Right lobe of liver (tissue), 6 donors: Measurements from ENCODE around the gene ELN. TPM values are rescaled to one million over a fixed set of nuclear protein-coding genes. Genes with fewer than 3 reads are reported as not detected.

ENCODE experiments used
- ATAC-seq, 4 donors: fragments of 200-7000 bp; cut with Tn5 transposase; one replicate each; pipeline ENCODE4 v1.9.1; 2020; ENCODE audit warnings: mild to moderate bottlenecking in 4 of 4, moderate library complexity in 4 of 4
- DNase-seq, 3 donors: peaks; one replicate each; pipeline ENCODE4 v3.0.0-alpha.2; 2020
- H3K27ac ChIP-seq, 3 donors: fragments of 200-600 bp; one replicate each; pipeline ENCODE4 v1.8.0; 2022
- H3K27me3 ChIP-seq, 2 donors: fragments of 200-600 bp; one replicate each; pipeline ENCODE4 v1.8.0; 2022
- H3K36me3 ChIP-seq, 4 donors: fragments of 200-600 bp; sonication (generic) in 1 of 4; one replicate each; pipeline versions ENCODE4 v1.5.1 to v1.8.0; 2017 to 2022; ENCODE audit warnings: control low read depth in 1 of 4
- H3K4me1 ChIP-seq, 4 donors: fragments of 200-600 bp; sonication (generic) in 1 of 4; one replicate each; pipeline versions ENCODE4 v1.5.1 to v1.8.0; 2017 to 2022; ENCODE audit warnings: control low read depth in 1 of 4
- H3K4me3 ChIP-seq, 3 donors: fragments of 200-600 bp; one replicate each; pipeline ENCODE4 v1.8.0; 2022
- H3K9me3 ChIP-seq, 4 donors: fragments of 200-600 bp; sonication (generic) in 1 of 4; one replicate each; pipeline versions ENCODE4 v1.5.1 to v1.8.0; 2017 to 2022; ENCODE audit warnings: control low read depth in 1 of 4
- POLR2A ChIP-seq: fragments of 450-650 bp; IDR thresholded peaks from one replicate; pipeline ENCODE4 v1.6.1; 2017; ENCODE audit warnings: antibody characterized with exemption, mild to moderate bottlenecking
- WGBS: methylation state at CpG from one replicate; pipeline ENCODE4 v1.1.6; 2018; ENCODE audit warnings: low coverage, low lambda C conversion rate; ENCODE audit not compliant: insufficient coverage; ENCODE audit errors: missing lambda C conversion rate; 5-methylcytosine and 5-hydroxymethylcytosine counted together
- intact Hi-C, 2 donors: fragments of 100-400 bp; cut with DNase I; formaldehyde crosslinking; loops; one replicate each; pipeline versions ENCODE4 v1.11.2 to v1.14.1; 2022
- total RNA-seq, 6 experiments: library from RNA; depleted of rRNA in 2 of 6; stranded (reverse); fragments of >200 nt in 2 of 6; fragmentation: NEBNext Ultra II Directional in 3 of 6; extraction: Animal tissue kit (Norgen Biotek cat#: 25700) in 3 of 6; gene quantifications; one replicate each; pipeline versions ENCODE4 v1.1.0 to v1.2.4, GENCODE V29; 2016 to 2023
- TF ChIP-seq, protein P1 (sequence below), 4 donors: fragments of 200-600 bp in 3 of 4; fragments of 450-650 bp in 1 of 4; IDR thresholded peaks; one replicate each; pipeline versions ENCODE4 v1.5.1 to v1.8.0; 2016 to 2022; ENCODE audit warnings: antibody characterized with exemption in 4 of 4, mild to moderate bottlenecking in 2 of 4
- donor health status: DM: no; HTN: yes; CAD: no.
- donor health status: DM: no; HTN: no; CAD: no.
- donor health status: DM: no; HTN: no; CAD: no.
- donor health status: DM: no; HTN: yes; CAD: no.
- donor health status: DM: no; HTN: yes; CAD: no.

ELN gene
- total RNA-seq, 6 experiments from 2014 or later: 3.0 to 11.7 (median 5.3) TPM

DNA sequence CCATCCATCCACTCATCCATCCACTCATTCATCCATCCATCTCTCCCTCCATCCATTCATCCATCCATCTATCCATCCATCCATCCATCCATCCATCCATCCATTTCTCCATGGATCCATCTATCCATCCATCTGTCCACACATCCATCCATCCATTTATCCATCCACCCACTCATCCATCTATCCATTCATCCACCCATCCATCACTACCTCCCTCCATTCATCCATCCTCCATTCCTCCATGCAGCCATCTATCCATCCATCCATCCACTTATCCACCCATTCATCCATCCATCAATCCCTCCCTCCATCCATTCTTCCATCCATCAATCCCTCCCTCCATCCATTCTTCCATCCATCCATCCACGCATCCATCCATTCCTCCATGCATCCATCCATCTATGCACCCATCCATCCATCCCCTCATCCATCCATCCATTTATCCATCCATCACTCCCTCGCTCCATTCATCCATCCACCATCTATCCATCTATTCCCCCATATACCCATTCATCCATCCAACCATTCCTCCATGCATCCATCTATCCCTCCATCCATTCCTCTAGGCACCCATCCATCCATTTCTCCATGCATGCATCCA, 21.1 kb downstream of the ELN start:
- Histone ChIP-seq H3K36me3 (no peaks in the 10 kb centered on the region), H3K4me3 (no peak overlapping the region), H3K27me3 (no peaks in the 10 kb centered on the region), H3K9me3 (no peaks in the 10 kb centered on the region), H3K4me1 (no peaks in the 10 kb centered on the region), H3K27ac (no peak overlapping the region)
- intact Hi-C loops: no loop called here
- 73% methylated on average over 2 of the region's 2 CpGs for WGBS
- TF ChIP-seq, protein P1, sequence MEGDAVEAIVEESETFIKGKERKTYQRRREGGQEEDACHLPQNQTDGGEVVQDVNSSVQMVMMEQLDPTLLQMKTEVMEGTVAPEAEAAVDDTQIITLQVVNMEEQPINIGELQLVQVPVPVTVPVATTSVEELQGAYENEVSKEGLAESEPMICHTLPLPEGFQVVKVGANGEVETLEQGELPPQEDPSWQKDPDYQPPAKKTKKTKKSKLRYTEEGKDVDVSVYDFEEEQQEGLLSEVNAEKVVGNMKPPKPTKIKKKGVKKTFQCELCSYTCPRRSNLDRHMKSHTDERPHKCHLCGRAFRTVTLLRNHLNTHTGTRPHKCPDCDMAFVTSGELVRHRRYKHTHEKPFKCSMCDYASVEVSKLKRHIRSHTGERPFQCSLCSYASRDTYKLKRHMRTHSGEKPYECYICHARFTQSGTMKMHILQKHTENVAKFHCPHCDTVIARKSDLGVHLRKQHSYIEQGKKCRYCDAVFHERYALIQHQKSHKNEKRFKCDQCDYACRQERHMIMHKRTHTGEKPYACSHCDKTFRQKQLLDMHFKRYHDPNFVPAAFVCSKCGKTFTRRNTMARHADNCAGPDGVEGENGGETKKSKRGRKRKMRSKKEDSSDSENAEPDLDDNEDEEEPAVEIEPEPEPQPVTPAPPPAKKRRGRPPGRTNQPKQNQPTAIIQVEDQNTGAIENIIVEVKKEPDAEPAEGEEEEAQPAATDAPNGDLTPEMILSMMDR (IDR thresholded peaks at IDR 0.05): no peak
- no peak for TF ChIP-seq POLR2A
- DNase-seq (no peak), ATAC-seq (no peak)

DNA sequence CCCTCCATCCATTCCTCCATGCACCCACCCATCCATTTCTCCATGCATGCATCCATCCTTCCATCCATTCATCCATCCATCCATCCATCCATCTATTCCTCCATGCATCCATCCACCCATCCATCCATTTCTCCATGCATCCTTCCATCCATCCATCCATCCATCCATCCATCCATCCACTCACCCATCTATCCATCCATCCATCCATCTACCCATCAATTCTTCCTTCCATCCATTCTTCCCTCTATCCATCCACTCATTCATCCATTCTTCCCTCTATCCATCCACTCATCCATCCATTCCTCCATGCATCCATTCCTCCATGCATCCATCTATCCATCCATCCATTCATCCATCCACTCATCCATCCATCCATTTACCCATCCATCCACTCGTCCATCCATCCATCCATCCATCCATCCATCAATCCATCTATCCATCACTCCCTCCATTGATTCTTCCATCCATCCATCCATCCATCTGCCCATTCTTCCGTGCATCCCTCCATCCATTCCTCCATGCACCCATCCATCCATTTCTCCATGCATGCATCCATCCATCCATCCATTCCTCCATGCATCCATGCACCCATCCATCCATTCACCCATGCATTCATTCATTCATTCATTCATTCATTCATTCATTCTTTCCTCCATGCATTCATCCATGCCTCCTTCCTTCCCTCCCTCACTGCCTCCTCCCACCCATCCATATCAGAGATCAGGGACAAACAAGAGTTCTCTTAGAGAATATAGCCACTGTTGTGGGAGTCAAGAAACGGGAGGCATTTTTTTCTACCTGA, 22.2 kb downstream of the ELN start:
- Histone ChIP-seq H3K36me3 (no peaks in the 10 kb centered on the region), H3K27ac (no peak overlapping the region), H3K9me3 (no peaks in the 10 kb centered on the region), H3K27me3 (no peaks in the 10 kb centered on the region), H3K4me1 (no peaks in the 10 kb centered on the region), H3K4me3 (no peak overlapping the region)
- intact Hi-C loops: loop anchor here in 1 of 2 donors (10.0 kb wide), 1 partner anchor 155 kb away; no protein-coding TSS in a partner anchor
- ATAC-seq (no peak), DNase-seq (no peak)
- TF ChIP-seq, protein P1 (IDR thresholded peaks at IDR 0.05): no peak
- no peak for TF ChIP-seq POLR2A
- 76% methylated on average over 3 of the region's 3 CpGs for WGBS

DNA sequence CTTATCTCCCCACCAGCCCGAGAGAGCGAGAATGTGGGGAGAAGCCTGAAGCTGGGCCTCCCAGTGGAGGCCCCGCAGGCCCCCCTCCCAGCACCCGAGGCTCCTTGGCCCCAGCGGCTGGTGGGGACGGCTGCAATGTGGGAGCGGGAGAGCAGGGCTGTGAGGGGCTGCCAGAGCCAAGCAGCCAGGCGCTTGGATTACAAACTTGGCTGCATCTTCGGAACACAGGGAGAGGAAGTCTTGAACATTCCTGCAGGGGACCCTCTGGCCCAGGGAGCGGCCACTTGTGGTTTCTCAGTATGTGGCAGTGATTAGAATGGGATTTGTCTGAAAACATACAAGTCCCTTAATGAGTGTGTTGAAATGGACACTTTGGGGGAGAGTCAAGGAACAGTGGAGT, 23.2 kb downstream of the ELN start:
- no peak overlapping the region for H3K4me3 ChIP-seq
- DNase-seq (peak in 1 of 3 donors; percentile 12), ATAC-seq (no peak)
- TF ChIP-seq, protein P1 (IDR thresholded peaks at IDR 0.05): no peak
- no peak for TF ChIP-seq POLR2A
- no peaks in the 10 kb centered on the region for H3K4me1 ChIP-seq
- H3K27ac ChIP-seq: no peak overlapping the region
- no peaks in the 10 kb centered on the region for H3K27me3 ChIP-seq
- WGBS: 72% methylated on average over 5 of the region's 10 CpGs
- no peaks in the 10 kb centered on the region for H3K36me3 ChIP-seq
- intact Hi-C loops: loop anchor here in 1 of 2 donors (10.0 kb wide), 1 partner anchor 154 kb away; no protein-coding TSS in a partner anchor
- H3K9me3 ChIP-seq: no peaks in the 10 kb centered on the region

DNA sequence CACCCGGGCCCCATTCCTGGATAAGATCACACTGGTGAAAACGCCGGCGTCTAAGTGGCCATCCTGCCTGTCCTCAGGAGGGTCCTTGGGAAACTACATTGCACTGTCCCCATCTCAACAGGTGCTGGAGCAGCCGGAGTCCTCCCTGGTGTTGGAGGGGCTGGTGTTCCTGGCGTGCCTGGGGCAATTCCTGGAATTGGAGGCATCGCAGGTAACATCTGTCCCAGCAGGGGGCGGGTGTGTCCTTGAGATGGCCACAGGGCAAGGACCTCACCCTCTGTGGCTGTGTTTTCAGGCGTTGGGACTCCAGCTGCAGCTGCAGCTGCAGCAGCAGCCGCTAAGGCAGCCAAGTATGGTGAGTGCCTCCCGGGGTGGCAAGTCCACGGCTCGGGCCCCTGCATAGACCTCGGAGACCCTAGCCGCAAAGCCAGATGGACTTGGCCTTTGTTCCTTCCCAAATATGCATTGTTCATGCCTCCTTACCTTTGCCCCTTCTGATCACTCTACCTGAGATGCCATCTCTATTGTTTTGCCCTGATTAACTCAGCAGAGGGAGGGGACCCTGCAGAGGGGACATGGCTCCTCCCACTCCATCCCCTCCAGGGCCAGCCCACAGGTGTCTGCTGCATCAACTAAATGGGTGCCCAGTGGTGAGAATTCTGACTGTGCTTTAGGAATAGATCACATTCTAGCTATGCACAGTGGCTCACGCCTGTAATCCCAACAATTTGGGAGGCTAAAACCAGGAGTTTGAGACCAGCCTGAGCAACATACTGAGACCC, 23.8 kb downstream of the ELN start:
- Histone ChIP-seq H3K36me3 (no peaks in the 10 kb centered on the region), H3K4me3 (no peak overlapping the region), H3K4me1 (no peaks in the 10 kb centered on the region), H3K27ac (no peak overlapping the region), H3K27me3 (no peaks in the 10 kb centered on the region), H3K9me3 (no peaks in the 10 kb centered on the region)
- ATAC-seq: peak; percentile 57 to 78 (median 68)
- peak in 2 of 3 donors; percentile 59 to 62 for DNase-seq
- WGBS: 59% methylated on average over 2 of the region's 16 CpGs
- TF ChIP-seq POLR2A: no peak
- TF ChIP-seq, protein P1 (IDR thresholded peaks at IDR 0.05): peak in 3 of 4 donors; percentile 29 to 41 (median 33)
- intact Hi-C loops: loop anchor here in 1 of 2 donors (10.0 kb wide), 1 partner anchor 153 kb away; no protein-coding TSS in a partner anchor
